Gastroesophageal sphincter (tissue), 4 donors: ENCODE results near the gene LEPROT. TPM values are rescaled to one million over a fixed set of nuclear protein-coding genes. Genes with fewer than 3 reads are reported as not detected.

Experiments used
- ATAC-seq: fragments of 150-250 bp; one replicate; pipeline ENCODE4 v1.9.1; 2016; ENCODE audit warnings: mild to moderate bottlenecking, moderate library complexity
- H3K27ac ChIP-seq, 4 donors: fragments of 200-600 bp; sonication (generic) in 3 of 4; 1 replicate in 3 of 4; 2 replicates in 1 of 4; pipeline ENCODE4 v1.5.1; 2016 to 2019
- H3K27me3 ChIP-seq: fragments of 200-600 bp; sonication (generic); one replicate; pipeline ENCODE4 v1.5.1; 2019
- H3K36me3 ChIP-seq, 2 donors: fragments of 200-600 bp; sonication (generic); one replicate each; pipeline ENCODE4 v1.5.1; 2019; ENCODE audit warnings: control low read depth in 1 of 2
- H3K4me1 ChIP-seq, 3 donors: fragments of 200-600 bp; sonication (generic); 1 replicate in 2 of 3; 2 replicates in 1 of 3; pipeline ENCODE4 v1.5.1; 2016 to 2019; ENCODE audit warnings: control low read depth in 2 of 3
- H3K4me3 ChIP-seq, 2 donors: fragments of 200-600 bp; sonication (generic); one replicate each; pipeline ENCODE4 v1.5.1; 2019; ENCODE audit warnings: mild to moderate bottlenecking in 1 of 2, moderate library complexity in 1 of 2
- H3K9me3 ChIP-seq, 3 donors: fragments of 200-600 bp; sonication (generic); one replicate each; pipeline ENCODE4 v1.5.1; 2017 to 2019; ENCODE audit warnings: control low read depth in 2 of 3
- EP300 ChIP-seq: sonication (generic); formaldehyde crosslinking; IDR thresholded peaks from one replicate; pipeline ENCODE4 v1.6.1; 2017; ENCODE audit warnings: antibody characterized with exemption, mild to moderate bottlenecking
- POLR2A ChIP-seq, 2 donors: fragments of 450-650 bp; IDR thresholded peaks; one replicate each; pipeline ENCODE4 v1.6.1; 2017; ENCODE audit warnings: antibody characterized with exemption in 2 of 2, mild to moderate bottlenecking in 2 of 2, moderate library complexity in 1 of 2
- POLR2AphosphoS5 ChIP-seq: sonication (generic); formaldehyde crosslinking; IDR thresholded peaks from one replicate; pipeline ENCODE4 v1.6.1; 2017; ENCODE audit warnings: antibody characterized with exemption
- WGBS, 2 donors: methylation state at CpG; one replicate each; pipeline ENCODE4 v1.1.5; 2018; ENCODE audit warnings: low coverage in 1 of 2; 5-methylcytosine and 5-hydroxymethylcytosine counted together
- total RNA-seq, 4 donors: library from RNA; depleted of rRNA; stranded (reverse); fragments of >200 nt; gene quantifications; one replicate each; pipeline ENCODE4 v1.1.0, GENCODE V29; 2016
- TF ChIP-seq, protein P1 (sequence below), 4 experiments: fragments of 200-600 bp in 2 of 4; fragments of 450-650 bp in 2 of 4; sonication (generic) in 1 of 4; IDR thresholded peaks; one replicate each; pipeline ENCODE4 v1.5.1; 2017 to 2019; ENCODE audit warnings: antibody characterized with exemption in 4 of 4, mild to moderate bottlenecking in 2 of 4, moderate library complexity in 2 of 4

Gene LEPROT
- total RNA-seq, 4 donors from 2014 or later: 66.3 to 106 (median 72.9) TPM

DNA sequence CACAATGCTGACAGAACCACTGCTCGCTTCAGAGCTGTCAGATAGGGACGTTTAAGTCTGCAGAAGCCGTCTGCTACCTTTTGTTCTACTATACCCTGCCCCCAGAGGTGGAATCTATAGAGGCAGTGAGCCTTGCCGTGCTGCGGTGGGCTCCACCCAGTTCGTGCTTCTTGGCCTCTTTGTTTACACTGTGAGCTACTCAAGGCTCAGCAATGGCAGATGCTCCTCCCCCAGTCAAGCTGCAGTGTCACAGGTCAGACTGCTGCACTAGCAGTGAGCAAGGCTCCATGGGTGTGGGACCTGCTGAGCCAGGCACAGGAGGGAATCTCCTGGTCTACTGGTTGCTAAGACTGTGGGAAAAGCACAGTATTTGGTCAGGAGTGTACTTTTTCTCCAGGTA lies 47.1 kb downstream of the LEPROT start:
- Histone ChIP-seq H3K9me3 (no peaks in the 10 kb centered on the region), H3K27me3 (no peaks in the 10 kb centered on the region), H3K4me1 (peaks cover 0 to 30% (median 7%) of the 10 kb centered on the region in 3 donors), H3K36me3 (no peaks in the 10 kb centered on the region), H3K27ac (no peak overlapping the region), H3K4me3 (no peak overlapping the region)
- TF ChIP-seq POLR2AphosphoS5 (no peak), EP300 (no peak), POLR2A (IDR thresholded peaks at IDR 0.05) (no peak)
- TF ChIP-seq, protein P1, sequence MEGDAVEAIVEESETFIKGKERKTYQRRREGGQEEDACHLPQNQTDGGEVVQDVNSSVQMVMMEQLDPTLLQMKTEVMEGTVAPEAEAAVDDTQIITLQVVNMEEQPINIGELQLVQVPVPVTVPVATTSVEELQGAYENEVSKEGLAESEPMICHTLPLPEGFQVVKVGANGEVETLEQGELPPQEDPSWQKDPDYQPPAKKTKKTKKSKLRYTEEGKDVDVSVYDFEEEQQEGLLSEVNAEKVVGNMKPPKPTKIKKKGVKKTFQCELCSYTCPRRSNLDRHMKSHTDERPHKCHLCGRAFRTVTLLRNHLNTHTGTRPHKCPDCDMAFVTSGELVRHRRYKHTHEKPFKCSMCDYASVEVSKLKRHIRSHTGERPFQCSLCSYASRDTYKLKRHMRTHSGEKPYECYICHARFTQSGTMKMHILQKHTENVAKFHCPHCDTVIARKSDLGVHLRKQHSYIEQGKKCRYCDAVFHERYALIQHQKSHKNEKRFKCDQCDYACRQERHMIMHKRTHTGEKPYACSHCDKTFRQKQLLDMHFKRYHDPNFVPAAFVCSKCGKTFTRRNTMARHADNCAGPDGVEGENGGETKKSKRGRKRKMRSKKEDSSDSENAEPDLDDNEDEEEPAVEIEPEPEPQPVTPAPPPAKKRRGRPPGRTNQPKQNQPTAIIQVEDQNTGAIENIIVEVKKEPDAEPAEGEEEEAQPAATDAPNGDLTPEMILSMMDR (IDR thresholded peaks at IDR 0.05): no peak
- ATAC-seq: no peak
- 36 to 40% methylated on average over 3 to 4 of the region's 6 CpGs for WGBS, 2 donors

GRCh38 chr1:65469126-65469888 lies 48.8 kb downstream of the LEPROT start:
- H3K27ac ChIP-seq: peak overlapping the region in 2 of 4 donors; percentile 16 to 27
- 36 to 95% methylated on average over 2 to 4 of the region's 4 CpGs for WGBS, 2 donors
- no peak for ATAC-seq
- H3K27me3 ChIP-seq: no peaks in the 10 kb centered on the region
- H3K9me3 ChIP-seq: no peaks in the 10 kb centered on the region
- H3K36me3 ChIP-seq: no peaks in the 10 kb centered on the region
- H3K4me1 ChIP-seq: peaks cover 0 to 30% (median 7%) of the 10 kb centered on the region in 3 donors
- H3K4me3 ChIP-seq: no peak overlapping the region
- TF ChIP-seq, protein P1 (IDR thresholded peaks at IDR 0.05): no peak
- TF ChIP-seq POLR2A (IDR thresholded peaks at IDR 0.05) (no peak), POLR2AphosphoS5 (no peak), EP300 (no peak)

DNA sequence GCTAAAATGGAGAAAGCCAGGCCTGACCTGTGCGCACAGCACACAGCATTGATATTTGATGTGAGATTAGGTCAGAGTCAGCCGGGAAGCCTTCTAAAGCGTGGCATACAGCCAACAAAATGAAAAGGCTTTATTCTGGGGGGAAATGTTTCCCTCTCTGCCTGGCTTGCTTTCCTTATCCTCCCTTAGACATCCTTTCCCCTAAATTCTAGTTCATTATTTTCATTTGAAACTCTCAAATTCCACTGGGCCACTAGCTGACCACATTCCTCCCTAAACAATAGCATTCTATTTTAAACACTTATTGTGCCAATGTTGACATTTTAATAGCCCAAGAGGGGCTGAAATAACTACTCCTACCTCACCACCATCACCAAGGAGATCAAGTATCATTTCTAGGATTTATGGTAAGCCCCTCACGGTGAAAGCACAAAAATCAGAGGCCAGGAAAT lies 49.4 kb downstream of the LEPROT start:
- TF ChIP-seq EP300 (no peak), POLR2A (IDR thresholded peaks at IDR 0.05) (no peak), POLR2AphosphoS5 (no peak)
- TF ChIP-seq, protein P1 (IDR thresholded peaks at IDR 0.05): no peak
- no peak for ATAC-seq
- no peaks in the 10 kb centered on the region for H3K9me3 ChIP-seq
- peaks cover 0 to 30% (median 7%) of the 10 kb centered on the region in 3 donors for H3K4me1 ChIP-seq
- H3K27me3 ChIP-seq: no peaks in the 10 kb centered on the region
- no peak overlapping the region for H3K4me3 ChIP-seq
- WGBS, 2 donors: 41 to 42% methylated on average over 3 to 4 of the region's 4 CpGs
- H3K27ac ChIP-seq: peak overlapping the region in 3 of 4 donors; percentile 6 to 27 (median 16)
- no peaks in the 10 kb centered on the region for H3K36me3 ChIP-seq

DNA sequence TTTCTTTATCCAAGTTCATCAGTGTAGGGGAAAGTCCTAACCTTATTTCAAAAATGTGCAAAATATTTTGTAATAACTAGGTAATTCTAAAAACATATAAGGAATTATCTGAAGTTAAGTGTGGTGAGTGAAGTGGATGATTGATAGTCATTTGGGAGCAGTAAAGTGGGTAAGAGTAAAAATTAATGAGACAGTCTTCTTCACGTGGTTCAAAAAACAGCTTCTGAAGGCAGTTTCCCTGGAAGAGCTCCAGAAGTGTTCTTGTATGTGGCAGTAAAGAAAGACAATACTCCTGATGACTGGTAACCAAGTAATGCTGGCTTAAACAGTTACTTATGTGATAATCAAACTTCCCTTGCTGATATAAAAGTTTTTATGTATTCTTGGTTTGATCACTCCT lies 50.3 kb downstream of the LEPROT start:
- 27 to 38% methylated on average over 1 of the region's 1 CpG for WGBS, 2 donors
- Histone ChIP-seq H3K4me1 (peaks cover 0 to 30% (median 7%) of the 10 kb centered on the region in 3 donors), H3K27ac (peak overlapping the region in 3 of 4 donors; percentile 3 to 36 (median 30)), H3K27me3 (no peaks in the 10 kb centered on the region), H3K36me3 (no peaks in the 10 kb centered on the region), H3K9me3 (no peaks in the 10 kb centered on the region), H3K4me3 (no peak overlapping the region)
- ATAC-seq: no peak
- TF ChIP-seq, protein P1 (IDR thresholded peaks at IDR 0.05): no peak
- no peak for TF ChIP-seq POLR2A (IDR thresholded peaks at IDR 0.05)
- TF ChIP-seq POLR2AphosphoS5: no peak
- no peak for TF ChIP-seq EP300
